Brain microvascular endothelial cell (primary cell): ENCODE results near the gene ACTN3.

Source experiments
- DNase-seq: peaks from one replicate; pipeline ENCODE4 v3.0.0-alpha.2; 2020
- H3K27ac ChIP-seq: fragments of 250-450 bp; sonication (Bioruptor Pico); 2 replicates; pipeline ENCODE4 v1.5.1; 2020; ENCODE audit warnings: mild to moderate bottlenecking, moderate library complexity
- H3K27me3 ChIP-seq: fragments of 250-450 bp; sonication (Bioruptor Pico); replicated peaks from 2 replicates; pipeline ENCODE4 v1.5.1; 2020; ENCODE audit warnings: mild to moderate bottlenecking
- H3K36me3 ChIP-seq: fragments of 250-450 bp; sonication (Bioruptor Pico); replicated peaks from 2 replicates; pipeline ENCODE4 v1.5.1; 2020; ENCODE audit warnings: mild to moderate bottlenecking
- H3K4me3 ChIP-seq: 2 replicates; pipeline ENCODE4 v1.5.1; 2011; ENCODE audit warnings: low read depth, mild to moderate bottlenecking, control low read depth, low read length, moderate library complexity
- CTCF ChIP-seq: IDR thresholded peaks from 2 replicates; pipeline ENCODE4 v1.5.1; 2011; ENCODE audit warnings: low read depth, mild to moderate bottlenecking, moderate library complexity, low read length, control low read depth, inconsistent platforms; ENCODE audit errors: missing control alignments
- in situ Hi-C: cut with HindIII; loops from 2 replicates; pipeline ENCODE4 v1.10.0; 2017; ENCODE audit warnings: low sequenced_read_pairs, low pct_ligation_motif_present

ACTN3 gene

GRCh38 chr11:66591175-66591574, 44.5 kb downstream of the ACTN3 start:
- no peaks in the 10 kb centered on the region for H3K36me3 ChIP-seq
- H3K27ac ChIP-seq: no peak overlapping the region
- no peaks in the 10 kb centered on the region for H3K27me3 ChIP-seq
- DNase-seq: no peak
- H3K4me3 ChIP-seq: no peak overlapping the region
- in situ Hi-C loops: no loop called here
- TF ChIP-seq CTCF: no peak

- no peaks in the 10 kb centered on the region for H3K36me3 ChIP-seq
These were observed 46.0 kb downstream of the ACTN3 start, which contains the start of the genes CCDC87 and CCS for GRCh38 chr11:66592457-66593302. Gene CCDC87 (minus strand): TSS chr11:66593063. CDS start chr11:66593015, 48 bp downstream. Gene CCS (plus strand): TSS chr11:66593185. CDS start chr11:66593262, 77 bp downstream.

GRCh38 chr11:66593303-66593635, 46.6 kb downstream of the ACTN3 start:
- Histone ChIP-seq H3K27ac (peak overlapping the region; percentile 30), H3K36me3 (no peaks in the 10 kb centered on the region), H3K27me3 (no peaks in the 10 kb centered on the region), H3K4me3 (peak overlapping the region; percentile 70)
- TF ChIP-seq CTCF: no peak
- no peak for DNase-seq
- in situ Hi-C loops: no loop called here

More at GRCh38 chr11:66592457-66593302, 46.0 kb downstream of the ACTN3 start, which contains the start of the genes CCDC87 and CCS:
- peak within 1 kb of the TSS; percentile 70 for H3K4me3 ChIP-seq
- in situ Hi-C loops: no loop called here
- no peaks in the 10 kb centered on the region for H3K27me3 ChIP-seq
- peak; percentile 84 for TF ChIP-seq CTCF
- peak; percentile 94 for DNase-seq
- H3K27ac ChIP-seq: peak within 1 kb of the TSS; percentile 30

GRCh38 chr11:66593650-66594049, 46.9 kb downstream of the ACTN3 start:
- peak overlapping the region; percentile 70 for H3K4me3 ChIP-seq
- TF ChIP-seq CTCF: no peak

GRCh38 chr11:66595245-66595904, 48.7 kb downstream of the ACTN3 start:
- TF ChIP-seq CTCF: no peak
- no peaks in the 10 kb centered on the region for H3K27me3 ChIP-seq
- in situ Hi-C loops: no loop called here
- H3K27ac ChIP-seq: no peak overlapping the region
- H3K4me3 ChIP-seq: no peak overlapping the region
- no peak for DNase-seq
- peaks cover 9% of the 10 kb centered on the region for H3K36me3 ChIP-seq

More at GRCh38 chr11:66593650-66594049, 46.9 kb downstream of the ACTN3 start:
- no peak for DNase-seq
- Histone ChIP-seq H3K36me3 (no peaks in the 10 kb centered on the region), H3K27me3 (no peaks in the 10 kb centered on the region), H3K27ac (no peak overlapping the region)
- in situ Hi-C loops: no loop called here
